HuH-7 (cell line): ENCODE data around the gene RPS6KB1.
"Not testable (repeated sequence)": the region's sequence is repeated elsewhere in the genome, so short reads cannot be mapped to it uniquely, and the experiment has no call there.

ENCODE experiments used
- DNase-seq: peaks from one replicate; pipeline ENCODE4 v3.0.0; 2011; ENCODE audit warnings: low spot score

RPS6KB1 gene

GRCh38 chr17:59872351-59872750, 20.6 kb upstream of the RPS6KB1 start:
- no peak for DNase-seq

GRCh38 chr17:59873414-59873813, 19.5 kb upstream of the RPS6KB1 start:
- DNase-seq: not testable (repeated sequence)

GRCh38 chr17:59874376-59874775, 18.5 kb upstream of the RPS6KB1 start:
- no peak for DNase-seq

- DNase-seq: no peak
These were observed 16.8 kb upstream of the RPS6KB1 start for GRCh38 chr17:59876107-59876506.

GRCh38 chr17:59877965-59878364, 15.0 kb upstream of the RPS6KB1 start:
- no peak for DNase-seq

- no peak for DNase-seq
These were observed 14.3 kb upstream of the RPS6KB1 start for GRCh38 chr17:59878624-59879023.

- no peak for DNase-seq
These were observed 8.1 kb upstream of the RPS6KB1 start for GRCh38 chr17:59884861-59885260.

GRCh38 chr17:59888145-59888750, 4.7 kb upstream of the RPS6KB1 start:
- no peak for DNase-seq

GRCh38 chr17:59890720-59891119, 2.2 kb upstream of the RPS6KB1 start:
- DNase-seq: no peak

- no peak for DNase-seq
These were observed 534 bp upstream of the RPS6KB1 start for GRCh38 chr17:59892251-59892923.

GRCh38 chr17:59893676-59894100, 767 bp downstream of the RPS6KB1 start:
- DNase-seq: peak; percentile 29

GRCh38 chr17:59897090-59897489, 4.2 kb downstream of the RPS6KB1 start:
- no peak for DNase-seq

- no peak for DNase-seq
These were observed 6.2 kb downstream of the RPS6KB1 start for GRCh38 chr17:59899099-59899498.

GRCh38 chr17:59901604-59902003, 8.7 kb downstream of the RPS6KB1 start:
- DNase-seq: no peak

- DNase-seq: no peak
These were observed 10.5 kb downstream of the RPS6KB1 start for GRCh38 chr17:59903455-59903854.

GRCh38 chr17:59907467-59907866, 14.5 kb downstream of the RPS6KB1 start:
- DNase-seq: no peak

GRCh38 chr17:59914274-59914854, 21.4 kb downstream of the RPS6KB1 start:
- peak; percentile 42 for DNase-seq

GRCh38 chr17:59916446-59916845, 23.5 kb downstream of the RPS6KB1 start:
- DNase-seq: no peak

GRCh38 chr17:59920637-59921036, 27.7 kb downstream of the RPS6KB1 start:
- DNase-seq: not testable (repeated sequence)

- not testable (repeated sequence) for DNase-seq
These were observed 37.2 kb downstream of the RPS6KB1 start for GRCh38 chr17:59930121-59930520.

- DNase-seq: not testable (repeated sequence)
These were observed 37.8 kb downstream of the RPS6KB1 start for GRCh38 chr17:59930768-59931167.

- DNase-seq: not testable (repeated sequence)
These were observed 40.4 kb downstream of the RPS6KB1 start for GRCh38 chr17:59933317-59933716.

- not testable (repeated sequence) for DNase-seq
These were observed 47.8 kb downstream of the RPS6KB1 start for GRCh38 chr17:59940697-59941096.
